Neuronal stem cell (in vitro differentiated cells): ENCODE measurements around the gene LIX1L.
A peak's percentile ranks its signal among the peaks of the same experiment; 100 is the strongest.

Experiments used
- DNase-seq: peaks from one replicate; pipeline ENCODE4 v3.0.0-alpha.2; 2013; ENCODE audit warnings: low spot score
- H2AFZ ChIP-seq: one replicate; pipeline ENCODE4 v1.6.1; 2013; ENCODE audit warnings: mild to moderate bottlenecking, low read length, inconsistent platforms
- H2AK5ac ChIP-seq: 2 replicates; pipeline ENCODE4 v1.6.1; 2013; ENCODE audit warnings: low read depth, mild to moderate bottlenecking, inconsistent platforms, low read length, moderate library complexity, mixed read lengths
- H2BK120ac ChIP-seq: 2 replicates; pipeline ENCODE4 v1.6.1; 2013; ENCODE audit warnings: low read depth, mild to moderate bottlenecking, inconsistent platforms, low read length, moderate library complexity, mixed read lengths
- H2BK12ac ChIP-seq: one replicate; pipeline ENCODE4 v1.6.1; 2013; ENCODE audit warnings: low read length, inconsistent platforms
- H2BK15ac ChIP-seq: 2 replicates; pipeline ENCODE4 v1.6.1; 2013; ENCODE audit warnings: mild to moderate bottlenecking, low read length, inconsistent platforms, mixed read lengths
- H2BK5ac ChIP-seq: one replicate; pipeline ENCODE4 v1.6.1; 2013; ENCODE audit warnings: inconsistent platforms, mild to moderate bottlenecking, low read length, moderate library complexity
- H3K14ac ChIP-seq: one replicate; pipeline ENCODE4 v1.6.1; 2013; ENCODE audit warnings: low read length, inconsistent platforms
- H3K18ac ChIP-seq: 2 replicates; pipeline ENCODE4 v1.6.1; 2013; ENCODE audit warnings: low read length, inconsistent platforms
- H3K23ac ChIP-seq: 2 replicates; pipeline ENCODE4 v1.6.1; 2013; ENCODE audit warnings: low read depth, mild to moderate bottlenecking, mixed read lengths, low read length, inconsistent platforms; ENCODE audit not compliant: poor library complexity
- H3K27ac ChIP-seq: replicated peaks from 3 replicates; pipeline ENCODE4 v1.5.1; 2013; ENCODE audit warnings: low read length, inconsistent platforms
- H3K27me3 ChIP-seq, 3 experiments: 2 replicates each; pipeline ENCODE4 v1.6.1; 2013; ENCODE audit warnings: low read length in 3 of 3, mild to moderate bottlenecking in 2 of 3, inconsistent platforms in 1 of 3, low read depth in 1 of 3, mixed read lengths in 1 of 3, moderate library complexity in 1 of 3; ENCODE audit not compliant: control insufficient read depth in 3 of 3, insufficient read depth in 3 of 3
- H3K36me3 ChIP-seq, 2 donors: replicated peaks in 1 of 2; 2 replicates each; pipeline ENCODE4 v1.6.1; 2013; ENCODE audit warnings: low read length in 2 of 2; ENCODE audit not compliant: control insufficient read depth in 2 of 2, insufficient read depth in 2 of 2
- H3K4ac ChIP-seq: 2 replicates; pipeline ENCODE4 v1.6.1; 2013; ENCODE audit warnings: inconsistent platforms, mild to moderate bottlenecking, low read length, moderate library complexity
- H3K4me1 ChIP-seq, 2 donors: 1 replicate in 1 of 2; 2 replicates in 1 of 2; pipeline ENCODE4 v1.6.1; 2013; ENCODE audit warnings: low read length in 2 of 2, low read depth in 1 of 2; ENCODE audit not compliant: control insufficient read depth in 2 of 2, insufficient read depth in 1 of 2
- H3K4me2 ChIP-seq: one replicate; pipeline ENCODE4 v1.6.1; 2013; ENCODE audit warnings: mild to moderate bottlenecking, low read length, inconsistent platforms; ENCODE audit not compliant: insufficient read depth, poor library complexity, severe bottlenecking
- H3K4me3 ChIP-seq, 2 donors: 2 replicates each; pipeline ENCODE4 v1.5.1; 2013; ENCODE audit warnings: low read length in 2 of 2, mild to moderate bottlenecking in 2 of 2, inconsistent platforms in 1 of 2, moderate library complexity in 1 of 2
- H3K79me1 ChIP-seq: one replicate; pipeline ENCODE4 v1.6.1; 2013; ENCODE audit warnings: low read depth, mild to moderate bottlenecking, inconsistent platforms, low read length, moderate library complexity
- H3K9ac ChIP-seq: one replicate; pipeline ENCODE4 v1.6.1; 2013; ENCODE audit warnings: mild to moderate bottlenecking, low read depth, low read length, inconsistent platforms; ENCODE audit not compliant: poor library complexity
- H3K9me3 ChIP-seq, 2 donors: replicated peaks in 1 of 2; 2 replicates each; pipeline versions ENCODE3 to v1.6.1; 2013; ENCODE audit warnings: low read length in 2 of 2, mild to moderate bottlenecking in 2 of 2, inconsistent platforms in 1 of 2, low read depth in 1 of 2, mixed read lengths in 1 of 2, moderate library complexity in 1 of 2; ENCODE audit not compliant: control insufficient read depth in 2 of 2, insufficient read depth in 1 of 2
- H4K8ac ChIP-seq: one replicate; pipeline ENCODE4 v1.6.1; 2013; ENCODE audit warnings: low read depth, mild to moderate bottlenecking, inconsistent platforms, low read length, moderate library complexity
- H4K91ac ChIP-seq: one replicate; pipeline ENCODE4 v1.6.1; 2013; ENCODE audit warnings: low read length, low read depth, mild to moderate bottlenecking, inconsistent platforms; ENCODE audit not compliant: poor library complexity
- WGBS, 2 donors: extraction: QIAGEN DNeasy Blood & Tissue Kit; methylation state at CpG; one replicate each; pipeline ENCODE4 v1.1.7; 2013; ENCODE audit warnings: missing lambda C conversion rate in 2 of 2, mixed read lengths in 1 of 2; ENCODE audit not compliant: insufficient read length in 2 of 2, insufficient replicate concordance in 1 of 2; ENCODE audit errors: extremely low coverage in 2 of 2; 5-methylcytosine and 5-hydroxymethylcytosine counted together

The LIX1L gene

GRCh38 chr1:145977486-145978470 lies 20.0 kb upstream of the LIX1L start:
- H3K4ac ChIP-seq, result no peak overlapping the region
- H3K36me3 ChIP-seq, result no peaks in the 10 kb centered on the region
- H3K4me3 ChIP-seq, result no peak overlapping the region
- no peak overlapping the region for H3K23ac ChIP-seq
- peak; percentile 70 for DNase-seq
- H3K9me3 ChIP-seq, result no peaks in the 10 kb centered on the region
- H2BK12ac ChIP-seq, result peak overlapping the region; percentile 27
- H2BK120ac ChIP-seq, result no peak overlapping the region
- H2BK15ac ChIP-seq, result no peak overlapping the region
- H2BK5ac ChIP-seq, result no peak overlapping the region
- H3K27me3 ChIP-seq, result no peaks in the 10 kb centered on the region
- no peak overlapping the region for H2AFZ ChIP-seq
- H3K14ac ChIP-seq, result no peak overlapping the region
- no peak overlapping the region for H3K9ac ChIP-seq
- H4K8ac ChIP-seq, result no peak overlapping the region
- no CpG with 5 or more reads among the region's 9 CpGs for WGBS, 2 donors
- no peak overlapping the region for H3K4me2 ChIP-seq
- no peak overlapping the region for H3K27ac ChIP-seq
- H3K18ac ChIP-seq, result no peak overlapping the region
- H3K79me1 ChIP-seq, result no peaks in the 10 kb centered on the region
- no peak overlapping the region for H2AK5ac ChIP-seq
- no peak overlapping the region for H4K91ac ChIP-seq
- peaks cover 9 to 28% of the 10 kb centered on the region in 2 donors for H3K4me1 ChIP-seq

- Histone ChIP-seq H4K8ac (no peak overlapping the region), H2BK15ac (no peak overlapping the region), H3K4ac (no peak overlapping the region), H3K9me3 (no peaks in the 10 kb centered on the region), H2BK12ac (no peak overlapping the region), H2BK5ac (no peak overlapping the region), H3K4me3 (no peak overlapping the region), H3K18ac (no peak overlapping the region), H3K27ac (no peak overlapping the region), H3K9ac (no peak overlapping the region), H3K4me1 (peaks cover 9 to 28% of the 10 kb centered on the region in 2 donors), H2BK120ac (no peak overlapping the region), H2AFZ (no peak overlapping the region), H3K36me3 (no peaks in the 10 kb centered on the region), H3K27me3 (no peaks in the 10 kb centered on the region), H4K91ac (no peak overlapping the region), H3K23ac (no peak overlapping the region), H3K79me1 (no peaks in the 10 kb centered on the region), H3K4me2 (no peak overlapping the region), H2AK5ac (no peak overlapping the region), H3K14ac (no peak overlapping the region)
- no peak for DNase-seq
- no CpG with 5 or more reads among the region's 5 CpGs for WGBS, 2 donors
Observed at GRCh38 chr1:145977016-145977415, 19.2 kb upstream of the LIX1L start.

GRCh38 chr1:145975216-145975615 lies 17.4 kb upstream of the LIX1L start:
- WGBS, 2 donors, result no CpG with 5 or more reads among the region's 4 CpGs
- Histone ChIP-seq H2AK5ac (no peak overlapping the region), H2BK120ac (no peak overlapping the region), H3K4me2 (no peak overlapping the region), H3K27ac (no peak overlapping the region), H3K9ac (no peak overlapping the region), H3K23ac (no peak overlapping the region), H3K4me3 (no peak overlapping the region), H3K18ac (no peak overlapping the region), H3K27me3 (no peaks in the 10 kb centered on the region), H3K79me1 (no peaks in the 10 kb centered on the region), H4K8ac (no peak overlapping the region), H3K4ac (no peak overlapping the region), H3K4me1 (peaks cover 9 to 22% of the 10 kb centered on the region in 2 donors), H4K91ac (no peak overlapping the region), H2BK15ac (no peak overlapping the region), H2BK5ac (no peak overlapping the region), H3K9me3 (no peaks in the 10 kb centered on the region), H3K14ac (no peak overlapping the region), H2BK12ac (no peak overlapping the region), H3K36me3 (no peaks in the 10 kb centered on the region), H2AFZ (no peak overlapping the region)
- DNase-seq, result no peak

DNA sequence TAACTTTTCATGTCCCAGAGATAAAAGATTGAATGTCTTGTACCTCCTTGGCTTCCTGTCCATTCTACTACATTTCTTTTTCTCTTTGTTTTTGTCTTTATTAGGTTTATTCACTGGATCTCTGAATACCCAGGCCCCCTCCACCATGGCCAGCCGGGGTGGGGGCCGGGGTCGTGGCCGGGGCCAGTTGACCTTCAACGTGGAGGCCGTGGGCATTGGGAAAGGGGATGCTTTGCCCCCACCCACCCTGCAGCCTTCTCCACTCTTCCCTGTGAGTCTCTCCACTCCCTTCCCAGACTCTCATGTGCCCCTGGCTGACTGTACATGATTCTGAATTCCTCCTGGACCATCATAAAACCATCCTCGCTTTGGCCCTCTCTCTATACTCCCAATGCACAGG lies 16.9 kb upstream of the LIX1L start:
- Histone ChIP-seq H2BK12ac (no peak overlapping the region), H3K36me3 (no peaks in the 10 kb centered on the region), H3K4me2 (no peak overlapping the region), H3K79me1 (no peaks in the 10 kb centered on the region), H2AK5ac (no peak overlapping the region), H3K4me1 (peaks cover 5 to 17% of the 10 kb centered on the region in 2 donors), H3K27ac (no peak overlapping the region), H3K9me3 (no peaks in the 10 kb centered on the region), H4K91ac (no peak overlapping the region), H3K27me3 (no peaks in the 10 kb centered on the region), H3K14ac (no peak overlapping the region), H3K4me3 (no peak overlapping the region), H2BK5ac (no peak overlapping the region), H3K23ac (no peak overlapping the region), H2BK120ac (no peak overlapping the region), H2AFZ (no peak overlapping the region), H3K18ac (no peak overlapping the region), H4K8ac (no peak overlapping the region), H2BK15ac (no peak overlapping the region), H3K9ac (no peak overlapping the region), H3K4ac (no peak overlapping the region)
- no peak for DNase-seq
- no CpG with 5 or more reads among the region's 7 CpGs for WGBS, 2 donors
